ENCODE measurements around the gene FSD1.
"Not testable (repeated sequence)": the region's sequence is repeated elsewhere in the genome, so short reads cannot be mapped to it uniquely, and the experiment has no call there.

FSD1 gene

DNA sequence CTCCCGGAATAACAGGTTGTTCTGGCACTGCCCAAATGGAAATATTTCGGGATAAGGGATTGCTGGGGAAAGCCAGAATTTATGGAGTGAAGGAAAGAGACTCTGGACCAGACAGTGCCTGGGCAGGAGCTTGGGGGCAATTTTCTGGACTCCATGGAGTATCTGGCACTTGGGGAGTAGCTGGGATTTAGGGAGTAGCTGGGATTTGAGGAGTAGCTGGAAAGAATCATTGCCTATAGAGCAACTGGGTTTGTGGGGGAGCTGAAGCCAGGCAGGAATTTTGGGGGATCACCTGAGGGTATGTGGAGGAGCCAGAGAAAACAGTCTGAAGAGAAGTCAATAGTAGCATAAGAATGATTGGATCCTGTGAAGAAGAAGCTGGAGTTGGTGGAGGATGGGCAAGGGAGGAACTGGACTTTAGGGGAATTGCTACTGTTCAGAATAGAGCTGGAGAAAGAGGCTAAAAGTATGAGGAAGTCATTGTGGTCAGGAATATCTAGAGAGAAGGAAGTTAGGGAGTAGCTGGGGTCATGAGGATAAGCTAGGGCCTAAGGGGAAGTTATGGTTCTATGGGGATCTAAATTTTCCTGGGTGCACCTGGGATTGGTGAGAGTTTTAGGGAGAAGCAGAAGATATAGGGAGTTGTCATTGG is 14.8 kb downstream of the FSD1 start:
- no peak for DNase-seq (ENCODE audit: low read depth)

DNA sequence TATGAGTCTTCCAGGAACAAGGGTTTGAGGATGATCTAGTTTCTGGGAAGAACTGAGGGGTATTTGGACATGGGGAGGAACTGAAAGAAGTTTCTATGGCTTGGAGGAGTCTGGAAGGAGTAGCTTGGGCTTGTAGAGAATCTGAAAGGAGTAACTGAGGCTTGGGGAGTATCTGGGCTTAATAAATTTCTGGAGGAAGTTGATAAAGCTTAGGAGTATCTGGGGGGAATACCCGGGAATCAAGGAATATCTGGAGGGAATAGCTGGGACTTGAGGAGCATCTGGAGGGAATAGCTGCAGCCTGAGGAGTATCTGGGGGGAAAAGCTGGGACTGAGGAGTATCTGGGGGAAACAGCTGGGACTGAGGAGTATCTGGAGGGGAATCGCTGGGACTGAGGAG is 16.0 kb downstream of the FSD1 start:
- no peak for DNase-seq (ENCODE audit: low read depth)

DNA sequence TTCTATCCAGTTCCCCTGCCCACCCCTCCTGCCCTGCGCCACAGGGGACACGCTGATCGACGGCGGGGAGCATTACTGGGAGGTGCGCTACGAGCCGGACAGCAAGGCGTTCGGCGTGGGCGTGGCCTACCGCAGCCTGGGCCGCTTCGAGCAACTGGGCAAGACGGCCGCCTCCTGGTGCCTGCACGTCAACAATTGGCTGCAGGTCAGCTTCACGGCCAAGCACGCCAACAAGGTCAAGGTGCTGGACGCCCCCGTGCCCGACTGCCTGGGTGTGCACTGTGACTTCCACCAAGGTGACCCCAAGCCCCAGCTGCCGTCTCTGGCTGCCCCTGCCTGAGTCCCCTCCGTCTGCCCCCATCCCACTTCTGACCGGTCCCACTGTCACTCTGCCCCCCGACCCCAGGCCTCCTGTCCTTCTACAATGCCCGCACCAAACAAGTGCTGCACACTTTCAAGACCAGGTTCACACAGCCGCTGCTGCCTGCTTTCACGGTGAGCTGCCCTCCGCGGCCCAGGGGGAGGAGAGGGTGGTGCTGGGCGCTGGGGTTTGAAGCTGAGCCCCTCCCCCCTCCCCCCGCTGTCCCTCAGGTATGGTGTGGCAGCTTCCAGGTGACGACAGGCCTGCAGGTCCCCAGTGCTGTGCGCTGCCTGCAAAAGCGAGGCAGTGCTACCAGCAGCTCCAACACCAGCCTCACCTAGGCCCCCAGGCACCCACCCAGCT is 18.7 kb downstream of the FSD1 start:
- no peak for DNase-seq (ENCODE audit: low read depth)

DNA sequence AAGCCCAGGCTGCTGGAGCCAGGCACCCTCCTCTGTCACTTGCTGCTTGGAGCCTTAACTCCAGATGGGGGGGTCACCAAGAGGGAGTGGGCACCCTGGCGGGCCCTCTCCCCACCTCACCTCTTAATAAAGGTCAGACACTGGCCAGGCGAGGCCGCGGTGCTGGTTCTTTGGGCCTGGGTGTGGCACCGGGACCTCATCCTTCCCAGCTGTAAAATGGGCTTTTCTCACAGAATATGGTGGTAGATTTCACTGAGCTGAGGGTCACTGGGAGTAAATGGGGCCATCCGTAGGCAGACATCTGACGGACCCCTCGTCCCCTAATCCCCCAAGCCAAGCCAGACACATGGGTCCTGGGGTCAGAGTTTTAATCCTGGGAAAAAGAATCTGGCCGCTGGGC is 19.3 kb downstream of the FSD1 start:
- no peak for DNase-seq (ENCODE audit: low read depth)

DNA sequence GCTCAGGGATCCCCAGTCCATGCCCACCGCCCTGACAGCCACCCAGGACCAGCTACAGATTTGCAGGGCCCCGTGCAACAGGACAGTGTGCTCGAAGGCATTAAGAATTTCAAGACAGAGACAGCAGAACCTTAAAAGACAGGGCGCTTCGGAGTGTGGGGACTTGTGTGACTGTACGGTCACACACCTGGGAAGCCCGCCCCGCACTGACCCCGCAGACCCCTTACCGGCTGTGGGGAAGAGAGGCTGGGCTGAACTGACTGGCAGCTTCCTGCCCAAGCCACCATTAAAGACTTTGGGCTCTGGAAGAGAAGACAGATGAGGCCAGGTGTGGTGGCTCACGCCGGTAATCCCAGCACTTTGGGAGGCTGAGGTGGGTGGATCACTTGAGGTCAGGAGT is 19.8 kb downstream of the FSD1 start:
- no peak for DNase-seq (ENCODE audit: low read depth)

GRCh38 chr19:4326215-4326836 is 21.9 kb downstream of the FSD1 start:
- no peak for DNase-seq (ENCODE audit: low read depth)

- DNase-seq (ENCODE audit: low read depth), result no peak
Measured at GRCh38 chr19:4326837-4327251, 22.4 kb downstream of the FSD1 start.

GRCh38 chr19:4327252-4327876 is 23.0 kb downstream of the FSD1 start:
- no peak for DNase-seq (ENCODE audit: low read depth)

DNA sequence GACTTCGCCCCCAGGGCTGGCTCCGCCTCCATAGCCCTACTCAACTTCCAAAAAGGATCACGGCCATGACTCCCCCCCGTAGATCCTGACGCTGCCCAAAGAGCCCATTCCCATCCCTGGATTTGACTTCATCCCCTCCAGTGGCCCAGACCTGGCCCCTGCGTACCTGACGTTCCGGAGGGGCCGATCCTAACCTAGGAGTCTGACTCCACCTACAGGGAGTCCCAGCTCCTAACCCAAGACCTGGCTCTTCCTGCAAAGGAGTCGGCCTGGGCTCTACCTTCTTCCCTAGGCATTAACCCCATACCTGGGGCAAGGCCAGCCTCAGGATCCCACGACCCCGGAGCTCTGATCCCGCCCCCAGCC is 23.5 kb downstream of the FSD1 start:
- no peak for DNase-seq (ENCODE audit: low read depth)

DNA sequence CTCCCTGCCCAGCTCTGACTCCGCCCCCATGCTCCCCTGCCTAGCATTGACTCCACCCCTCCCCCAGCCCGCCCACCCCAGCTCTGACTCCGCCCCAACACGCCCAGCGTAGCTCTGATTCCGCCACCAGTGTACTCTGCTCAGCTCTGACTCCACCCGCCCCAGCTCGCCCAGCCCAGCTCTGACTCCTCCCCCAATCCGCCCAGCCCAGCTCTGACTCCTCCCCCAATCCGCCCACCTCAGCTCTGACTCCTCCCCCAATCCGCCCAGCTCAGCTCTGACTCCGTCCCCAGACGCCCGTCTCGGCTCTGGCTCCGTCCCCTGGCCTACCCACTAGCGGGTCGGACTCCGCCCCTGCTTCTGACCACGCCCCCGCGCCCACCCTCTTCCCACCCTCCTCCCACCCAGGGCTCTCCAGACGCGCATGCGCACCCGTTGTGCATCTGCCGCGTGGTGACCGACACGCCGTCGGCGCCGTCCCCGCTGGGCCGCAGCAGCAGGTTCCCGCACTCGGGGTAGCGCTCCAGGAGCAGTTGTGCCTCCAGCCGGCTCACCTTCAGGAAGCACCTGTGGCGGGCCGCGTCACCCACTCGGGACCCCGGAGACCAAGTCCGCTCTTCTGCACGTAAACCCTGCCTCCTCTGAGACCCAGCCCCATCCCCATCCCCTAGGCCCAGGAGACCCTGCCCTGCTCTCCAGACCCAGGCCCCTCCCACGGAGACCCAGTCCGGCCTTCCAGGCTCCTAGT is 24.0 kb downstream of the FSD1 start:
- DNase-seq (ENCODE audit: low read depth), result no peak

DNA sequence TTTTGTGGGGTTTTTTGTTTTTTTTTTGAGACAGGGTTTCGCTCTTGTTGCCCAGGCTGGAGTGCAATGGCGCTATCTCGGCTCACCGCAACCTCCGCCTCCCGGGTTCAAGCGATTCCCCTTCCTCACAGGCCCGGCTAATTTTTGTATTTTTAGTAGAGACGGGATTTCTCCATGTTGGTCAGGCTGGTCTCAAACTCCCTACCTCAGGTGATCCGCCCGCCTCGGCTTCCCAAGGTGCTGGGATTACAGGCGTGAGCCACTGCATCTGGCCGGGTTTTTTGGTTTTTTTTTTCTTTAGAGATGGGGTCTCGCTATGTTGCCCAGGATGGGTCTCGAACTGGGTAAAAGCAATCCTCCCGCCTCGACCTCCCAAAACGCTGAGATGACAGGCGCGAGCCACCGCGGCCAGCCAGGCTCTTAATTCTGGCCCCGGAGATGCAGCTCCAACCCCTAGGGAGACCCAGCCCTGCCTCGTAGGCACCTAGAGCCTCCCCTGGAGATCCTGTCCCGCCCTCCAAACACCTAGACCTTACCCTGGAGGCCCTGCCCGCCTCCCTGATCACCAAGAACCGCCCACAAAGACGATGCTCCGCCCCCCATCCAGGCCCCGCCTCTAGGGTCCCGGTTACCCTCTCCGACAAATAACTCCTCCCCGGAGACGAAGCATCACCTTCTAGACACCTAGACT is 24.7 kb downstream of the FSD1 start:
- not testable (repeated sequence) for DNase-seq (ENCODE audit: low read depth)

- DNase-seq (ENCODE audit: low read depth), result no peak
Measured at GRCh38 chr19:4329858-4330257, 25.5 kb downstream of the FSD1 start.

GRCh38 chr19:4334929-4335570 is 30.7 kb downstream of the FSD1 start:
- DNase-seq (ENCODE audit: low read depth), result no peak

- no peak for DNase-seq (ENCODE audit: low read depth)
Measured at GRCh38 chr19:4337906-4338440, 33.6 kb downstream of the FSD1 start.

DNA sequence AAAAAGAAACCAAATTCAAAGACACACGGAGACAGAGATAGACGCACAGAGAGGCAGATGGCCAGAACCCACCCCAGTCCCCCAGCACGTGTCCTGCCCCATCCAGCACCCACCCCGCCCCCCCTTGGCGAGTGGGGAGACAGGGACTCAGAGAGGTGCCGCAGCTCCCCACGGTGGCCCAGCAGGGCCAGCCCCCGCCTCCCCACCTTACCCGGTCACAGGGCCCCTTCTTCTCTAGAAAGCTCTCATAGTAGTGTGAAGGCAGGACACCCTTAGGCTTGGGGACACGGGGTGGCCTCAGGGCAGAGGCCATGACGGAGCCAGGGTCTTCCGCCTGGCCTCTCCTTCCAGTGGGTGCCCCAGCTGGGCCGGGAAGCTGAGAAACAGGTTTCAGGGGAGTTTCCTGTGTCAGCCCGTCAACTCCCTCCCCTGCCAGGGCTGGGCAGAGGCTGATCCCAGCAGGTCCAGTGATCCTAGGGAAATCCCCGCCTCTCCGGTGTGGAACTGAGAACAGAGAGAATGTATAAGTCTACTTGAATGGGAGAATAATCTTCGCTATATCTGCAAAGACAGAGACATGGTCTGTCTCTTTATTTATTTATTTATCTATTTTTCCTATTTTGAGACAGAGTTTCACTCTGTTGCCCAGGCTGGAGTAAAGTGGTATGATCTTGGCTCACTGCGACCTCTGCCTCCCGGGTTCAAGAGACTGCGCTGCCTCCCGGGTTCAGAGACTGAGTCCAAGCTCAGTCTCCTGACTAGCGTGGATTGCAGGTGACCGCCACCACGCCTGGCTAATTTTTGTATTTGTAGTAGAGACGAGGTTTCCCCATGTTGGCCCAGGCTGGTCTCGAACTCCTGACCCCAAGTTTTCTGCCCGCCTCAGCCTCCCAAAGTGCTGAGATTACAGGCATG is 34.3 kb downstream of the FSD1 start, which contains the start of gene STAP2:
TSS of gene STAP2 (minus strand) at position 387 of the 915 bp plus-strand sequence. CDS start at position 313, 74 bp downstream.
- DNase-seq (ENCODE audit: low read depth), result no peak

DNA sequence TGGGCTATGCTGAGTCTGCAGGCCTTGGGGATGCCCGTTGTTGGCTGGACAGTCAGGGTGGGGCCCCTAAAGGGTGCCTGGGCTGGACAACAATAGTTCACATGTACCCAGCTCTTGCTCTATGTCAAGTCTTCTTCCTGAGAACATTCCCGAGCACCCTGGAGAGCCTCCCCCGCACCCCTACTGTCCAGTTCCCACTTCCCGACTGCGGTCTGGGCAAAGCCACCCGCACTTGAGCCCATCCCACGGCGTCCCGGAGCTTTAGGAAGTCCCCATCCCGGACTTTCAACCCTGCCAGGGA is 37.9 kb downstream of the FSD1 start:
- DNase-seq (ENCODE audit: low read depth), result no peak

GRCh38 chr19:4342615-4343369 is 38.4 kb downstream of the FSD1 start:
- peak; percentile 100 for DNase-seq (ENCODE audit: low read depth)

- peak; percentile 56 for DNase-seq (ENCODE audit: low read depth)
Measured at GRCh38 chr19:4343370-4344307, 39.2 kb downstream of the FSD1 start, which contains the start of gene MPND. MPND (plus strand) TSS chr19:4343562; CDS start chr19:4343594, 32 bp downstream.

All from GM04504 (cell line).